Measurements from ENCODE around the gene PAM16.
A peak's percentile ranks its signal among the peaks of the same experiment; 100 is the strongest.
"Not testable (repeated sequence)": the region's sequence is repeated elsewhere in the genome, so short reads cannot be mapped to it uniquely, and the experiment has no call there.

PAM16 gene

DNA sequence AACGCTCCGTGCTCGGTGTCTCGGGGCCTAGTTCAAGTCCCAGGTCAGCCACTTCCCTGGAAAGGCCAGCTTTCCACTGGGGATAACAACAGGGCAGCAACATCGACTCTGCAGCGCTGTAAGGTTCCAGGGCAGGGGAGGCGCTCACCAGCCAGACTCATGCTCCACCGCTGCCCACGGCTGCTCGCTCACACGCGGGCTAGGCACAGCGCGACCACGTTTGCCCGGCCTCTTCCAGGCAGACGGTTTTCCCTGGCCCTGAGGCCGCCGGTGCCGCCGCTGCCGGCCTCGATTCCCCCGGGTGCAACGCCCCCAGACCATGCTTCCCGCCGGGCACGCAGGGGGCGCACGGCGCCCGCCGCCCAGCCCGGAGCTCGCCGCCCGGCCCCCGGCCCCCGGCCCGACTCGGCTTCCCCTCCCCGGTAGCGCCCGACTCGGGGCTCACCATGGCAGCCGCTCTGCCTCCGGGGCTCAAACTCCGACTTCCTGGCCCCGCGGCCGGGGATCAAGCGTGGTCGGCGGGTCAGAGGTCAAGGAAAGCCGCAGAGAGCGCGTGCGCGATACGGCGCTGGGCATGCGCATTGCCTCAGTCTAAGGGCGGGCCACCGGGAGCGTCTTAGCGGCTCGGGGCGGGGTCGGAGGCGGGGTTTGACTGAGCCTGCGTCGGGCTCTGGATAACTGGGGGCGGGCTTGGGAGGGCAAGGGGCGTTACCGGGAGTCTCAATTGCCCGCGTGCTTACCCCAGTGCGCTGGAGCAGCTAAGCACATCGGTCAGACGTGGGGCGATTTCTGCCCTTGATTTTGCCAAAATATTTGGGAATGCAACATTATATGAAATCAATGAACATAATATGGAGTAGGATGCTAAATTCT lies at the start of gene PAM16:
Gene PAM16, minus strand, starts transcription at position 535 of the 873 bp plus-strand sequence. Its CDS starts 87 bp downstream, at position 448.
- DNase-seq (ENCODE audit: low read depth): peak; percentile 93

DNA sequence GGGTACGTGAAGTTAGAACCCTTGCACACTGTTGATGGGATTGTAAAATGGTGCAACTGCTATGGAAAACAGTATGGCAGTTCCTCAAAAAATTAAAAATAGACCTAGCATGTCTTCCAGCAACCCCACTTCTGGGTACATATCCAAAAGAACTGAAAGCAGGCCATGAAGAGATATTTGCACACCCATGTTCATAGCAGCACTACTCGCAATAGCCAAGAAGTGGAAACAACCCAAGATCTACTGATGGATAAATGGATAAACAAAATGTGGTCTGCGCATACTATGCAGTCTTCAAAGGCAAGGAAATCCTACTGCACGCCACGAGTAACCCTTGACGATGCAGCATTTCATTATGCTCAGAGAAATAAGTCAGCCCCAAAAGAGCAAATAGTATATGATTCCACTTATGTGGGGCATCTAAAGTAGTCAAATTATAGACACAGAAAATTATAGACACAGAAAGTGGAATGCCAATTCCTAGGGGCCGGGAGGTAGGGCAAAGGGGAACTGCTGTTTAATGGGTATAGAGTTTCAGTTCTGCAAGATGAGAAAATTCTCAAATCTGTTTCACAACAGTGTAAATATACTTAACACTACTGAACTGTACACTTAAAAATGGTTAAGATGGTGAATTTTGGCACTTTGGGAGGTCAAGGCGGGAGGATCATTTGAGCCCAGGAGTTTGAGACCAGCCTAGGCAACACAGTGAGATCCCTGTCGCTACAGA lies 48.0 kb upstream of the PAM16 start:
- TF ChIP-seq, protein P1, sequence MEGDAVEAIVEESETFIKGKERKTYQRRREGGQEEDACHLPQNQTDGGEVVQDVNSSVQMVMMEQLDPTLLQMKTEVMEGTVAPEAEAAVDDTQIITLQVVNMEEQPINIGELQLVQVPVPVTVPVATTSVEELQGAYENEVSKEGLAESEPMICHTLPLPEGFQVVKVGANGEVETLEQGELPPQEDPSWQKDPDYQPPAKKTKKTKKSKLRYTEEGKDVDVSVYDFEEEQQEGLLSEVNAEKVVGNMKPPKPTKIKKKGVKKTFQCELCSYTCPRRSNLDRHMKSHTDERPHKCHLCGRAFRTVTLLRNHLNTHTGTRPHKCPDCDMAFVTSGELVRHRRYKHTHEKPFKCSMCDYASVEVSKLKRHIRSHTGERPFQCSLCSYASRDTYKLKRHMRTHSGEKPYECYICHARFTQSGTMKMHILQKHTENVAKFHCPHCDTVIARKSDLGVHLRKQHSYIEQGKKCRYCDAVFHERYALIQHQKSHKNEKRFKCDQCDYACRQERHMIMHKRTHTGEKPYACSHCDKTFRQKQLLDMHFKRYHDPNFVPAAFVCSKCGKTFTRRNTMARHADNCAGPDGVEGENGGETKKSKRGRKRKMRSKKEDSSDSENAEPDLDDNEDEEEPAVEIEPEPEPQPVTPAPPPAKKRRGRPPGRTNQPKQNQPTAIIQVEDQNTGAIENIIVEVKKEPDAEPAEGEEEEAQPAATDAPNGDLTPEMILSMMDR (conservative IDR thresholded peaks at IDR 0.05; ENCODE audit: control insufficient read depth, insufficient read depth, low read depth, low read length): no peak
- no peak for DNase-seq (ENCODE audit: low read depth)
- no peak overlapping the region for H3K4me3 ChIP-seq (ENCODE audit: control insufficient read depth, low read depth, low read length)

More for the DNA sequence above, at the start of gene PAM16:
- H3K4me3 ChIP-seq (ENCODE audit: control insufficient read depth, low read depth, low read length): peak within 1 kb of the TSS; percentile 89
- TF ChIP-seq, protein P1 (conservative IDR thresholded peaks at IDR 0.05; ENCODE audit: control insufficient read depth, insufficient read depth, low read depth, low read length): no peak

DNA sequence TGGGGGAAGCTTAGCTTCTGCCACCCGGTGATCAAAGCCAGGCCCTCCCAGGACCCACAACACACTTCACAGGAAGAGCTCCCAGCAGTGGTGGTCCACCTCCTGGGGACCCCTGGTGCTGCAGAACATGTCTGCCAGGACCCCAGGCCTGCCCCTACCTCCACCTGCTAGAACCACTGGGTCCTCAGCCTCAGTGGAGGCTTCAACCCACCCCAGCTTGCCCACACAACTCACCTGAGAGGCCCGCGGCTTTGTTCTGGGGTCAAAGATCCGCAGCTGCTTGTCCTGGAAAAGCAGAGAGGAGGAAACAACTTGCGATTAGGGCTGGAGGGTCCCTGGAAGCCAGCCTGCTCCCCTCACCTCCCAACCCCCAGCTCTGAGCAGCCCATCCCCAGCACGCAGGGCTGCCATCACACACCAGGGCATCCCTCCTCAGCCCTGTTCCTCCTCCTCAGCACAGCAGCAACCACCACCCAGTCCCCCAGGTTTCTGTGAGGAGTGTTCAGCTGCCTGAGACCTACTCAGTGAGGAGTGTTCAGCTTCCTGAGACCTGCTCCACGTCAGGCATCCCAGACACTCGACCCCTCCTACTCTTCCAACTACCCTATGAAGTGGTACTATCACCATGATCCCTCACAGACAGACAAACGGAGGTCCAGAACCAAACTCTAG lies 44.1 kb upstream of the PAM16 start:
- no peak overlapping the region for H3K4me3 ChIP-seq (ENCODE audit: control insufficient read depth, low read depth, low read length)
- TF ChIP-seq, protein P1 (conservative IDR thresholded peaks at IDR 0.05; ENCODE audit: control insufficient read depth, insufficient read depth, low read depth, low read length): no peak
- no peak for DNase-seq (ENCODE audit: low read depth)

GRCh38 chr16:4393850-4394249 lies 42.7 kb upstream of the PAM16 start:
- DNase-seq (ENCODE audit: low read depth); H3K4me3 ChIP-seq (ENCODE audit: control insufficient read depth, low read depth, low read length): not testable (repeated sequence)

DNA sequence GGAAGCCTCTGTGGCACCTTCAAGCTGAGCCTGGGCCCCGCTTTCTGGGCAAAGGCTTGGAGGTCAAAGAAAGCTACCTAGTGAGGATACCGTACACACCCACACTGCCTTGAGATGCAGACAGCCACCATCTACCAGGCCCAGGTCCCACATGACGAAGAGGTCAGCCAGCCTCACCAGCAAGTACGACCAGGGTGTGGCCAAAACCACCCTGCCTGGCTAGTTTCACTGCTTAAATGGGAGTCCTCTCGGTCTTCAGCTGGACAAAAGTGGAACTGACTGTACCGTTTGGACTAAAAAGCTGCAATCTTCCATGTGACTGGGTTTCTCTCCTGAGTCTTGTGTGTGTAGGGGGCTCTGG lies 42.1 kb upstream of the PAM16 start:
- TF ChIP-seq, protein P1 (conservative IDR thresholded peaks at IDR 0.05; ENCODE audit: control insufficient read depth, insufficient read depth, low read depth, low read length): no peak
- peak; percentile 82 for DNase-seq (ENCODE audit: low read depth)
- no peak overlapping the region for H3K4me3 ChIP-seq (ENCODE audit: control insufficient read depth, low read depth, low read length)

GRCh38 chr16:4392382-4393239 lies 41.5 kb upstream of the PAM16 start:
- peak; percentile 91 for DNase-seq (ENCODE audit: low read depth)
- TF ChIP-seq, protein P1 (conservative IDR thresholded peaks at IDR 0.05; ENCODE audit: control insufficient read depth, insufficient read depth, low read depth, low read length): no peak
- H3K4me3 ChIP-seq (ENCODE audit: control insufficient read depth, low read depth, low read length): no peak overlapping the region

Measured in fibroblast of mammary gland (primary cell).